ENCODE data around the gene MPC1. TPM values are rescaled to one million over a fixed set of nuclear protein-coding genes. Genes with fewer than 3 reads are reported as not detected.

The MPC1 gene
- total RNA-seq, 1 donor from 2014 or later, result 29.1 TPM

GRCh38 chr6:166317261-166318212, 65.2 kb downstream of the MPC1 start:
- H3K36me3 Mint-ChIP-seq (ENCODE audit: unreplicated experiment), result peaks cover 18% of the 10 kb centered on the region
- DNase-seq (ENCODE audit: extremely low spot score, unreplicated experiment), result peak; percentile 73
- no peak overlapping the region for H3K27ac Mint-ChIP-seq (ENCODE audit: unreplicated experiment)
- no peaks in the 10 kb centered on the region for H3K27me3 Mint-ChIP-seq (ENCODE audit: unreplicated experiment)
- H3K4me3 Mint-ChIP-seq (ENCODE audit: unreplicated experiment), result no peak overlapping the region
- H3K4me1 Mint-ChIP-seq (ENCODE audit: unreplicated experiment), result peaks cover 4% of the 10 kb centered on the region
- TF ChIP-seq, protein P1, sequence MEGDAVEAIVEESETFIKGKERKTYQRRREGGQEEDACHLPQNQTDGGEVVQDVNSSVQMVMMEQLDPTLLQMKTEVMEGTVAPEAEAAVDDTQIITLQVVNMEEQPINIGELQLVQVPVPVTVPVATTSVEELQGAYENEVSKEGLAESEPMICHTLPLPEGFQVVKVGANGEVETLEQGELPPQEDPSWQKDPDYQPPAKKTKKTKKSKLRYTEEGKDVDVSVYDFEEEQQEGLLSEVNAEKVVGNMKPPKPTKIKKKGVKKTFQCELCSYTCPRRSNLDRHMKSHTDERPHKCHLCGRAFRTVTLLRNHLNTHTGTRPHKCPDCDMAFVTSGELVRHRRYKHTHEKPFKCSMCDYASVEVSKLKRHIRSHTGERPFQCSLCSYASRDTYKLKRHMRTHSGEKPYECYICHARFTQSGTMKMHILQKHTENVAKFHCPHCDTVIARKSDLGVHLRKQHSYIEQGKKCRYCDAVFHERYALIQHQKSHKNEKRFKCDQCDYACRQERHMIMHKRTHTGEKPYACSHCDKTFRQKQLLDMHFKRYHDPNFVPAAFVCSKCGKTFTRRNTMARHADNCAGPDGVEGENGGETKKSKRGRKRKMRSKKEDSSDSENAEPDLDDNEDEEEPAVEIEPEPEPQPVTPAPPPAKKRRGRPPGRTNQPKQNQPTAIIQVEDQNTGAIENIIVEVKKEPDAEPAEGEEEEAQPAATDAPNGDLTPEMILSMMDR (IDR thresholded peaks at IDR 0.05), result no peak
- H3K9me3 Mint-ChIP-seq (ENCODE audit: unreplicated experiment), result no peaks in the 10 kb centered on the region

DNA sequence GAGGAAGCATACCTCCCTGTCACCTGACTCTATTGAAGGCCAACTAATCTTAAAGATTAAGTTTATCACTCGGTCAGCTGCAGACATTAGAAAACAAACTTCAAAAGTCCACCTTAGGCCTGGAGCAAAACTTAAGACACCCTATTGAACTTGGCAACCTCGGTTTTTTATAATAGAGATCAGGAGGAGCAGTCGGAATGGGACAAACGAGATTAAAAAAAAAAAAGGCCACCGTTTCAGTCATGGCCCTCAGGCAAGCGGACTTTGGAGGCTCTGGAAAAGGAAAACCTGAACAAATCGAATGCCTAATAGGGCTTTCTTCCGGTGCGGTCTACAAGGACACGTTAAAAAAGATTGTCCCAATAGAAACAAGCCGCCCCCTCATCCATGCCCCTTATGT, 67.3 kb downstream of the MPC1 start:
- TF ChIP-seq, protein P1 (IDR thresholded peaks at IDR 0.05), result no peak
- no peak overlapping the region for H3K4me3 Mint-ChIP-seq (ENCODE audit: unreplicated experiment)
- H3K27ac Mint-ChIP-seq (ENCODE audit: unreplicated experiment), result no peak overlapping the region
- DNase-seq (ENCODE audit: extremely low spot score, unreplicated experiment), result no peak
- H3K27me3 Mint-ChIP-seq (ENCODE audit: unreplicated experiment), result peaks cover 4% of the 10 kb centered on the region
- H3K36me3 Mint-ChIP-seq (ENCODE audit: unreplicated experiment), result peaks cover 12% of the 10 kb centered on the region
- no peaks in the 10 kb centered on the region for H3K9me3 Mint-ChIP-seq (ENCODE audit: unreplicated experiment)
- H3K4me1 Mint-ChIP-seq (ENCODE audit: unreplicated experiment), result peaks cover 4% of the 10 kb centered on the region

Other genes starting within 250 kb of the MPC1 start
- gene TBXT, start 215.1 kb downstream of the MPC1 start, total RNA-seq, result not detected in 2 replicates
- gene PRR18, start 74.5 kb downstream of the MPC1 start, total RNA-seq, result not detected in 2 replicates
- gene SFT2D1, start 40.4 kb downstream of the MPC1 start, total RNA-seq, result 30.8 and 34.0 TPM in 2 replicates
- gene RAMACL, start 203.7 kb upstream of the MPC1 start, total RNA-seq, result 2.5 and 3.6 TPM in 2 replicates
- gene RPS6KA2, start 244.3 kb upstream of the MPC1 start, total RNA-seq, result 89.9 and 102 TPM in 2 replicates